Skeletal muscle tissue (tissue), 4 donors: ENCODE results near the gene MUSTN1. TPM values are rescaled to one million over a fixed set of nuclear protein-coding genes. Genes with fewer than 3 reads are reported as not detected.

Source experiments
- H3K27ac ChIP-seq: one replicate; pipeline ENCODE4 v1.7.0; 2013; ENCODE audit warnings: mild to moderate bottlenecking, low read depth, low read length, inconsistent platforms
- H3K27me3 ChIP-seq, 3 donors: one replicate each; pipeline ENCODE4 v1.7.0; 2013; ENCODE audit warnings: low read length in 3 of 3; ENCODE audit not compliant: control insufficient read depth in 3 of 3, insufficient read depth in 3 of 3
- H3K36me3 ChIP-seq, 3 donors: one replicate each; pipeline ENCODE4 v1.7.0; 2013; ENCODE audit warnings: low read length in 3 of 3; ENCODE audit not compliant: control insufficient read depth in 3 of 3, insufficient read depth in 3 of 3
- H3K4me1 ChIP-seq, 3 donors: one replicate each; pipeline ENCODE4 v1.7.0; 2013; ENCODE audit warnings: low read length in 3 of 3, mild to moderate bottlenecking in 3 of 3; ENCODE audit not compliant: control insufficient read depth in 3 of 3, insufficient read depth in 3 of 3
- H3K4me3 ChIP-seq, 3 donors: one replicate each; pipeline ENCODE4 v1.7.0; 2013; ENCODE audit warnings: low read length in 3 of 3
- H3K9ac ChIP-seq, 3 donors: one replicate each; pipeline ENCODE4 v1.7.0; 2013; ENCODE audit warnings: low read length in 3 of 3, mild to moderate bottlenecking in 3 of 3, moderate library complexity in 2 of 3, low read depth in 1 of 3
- H3K9me3 ChIP-seq, 3 donors: one replicate each; pipeline ENCODE4 v1.7.0; 2013; ENCODE audit warnings: low read length in 3 of 3; ENCODE audit not compliant: control insufficient read depth in 3 of 3
- total RNA-seq: library from RNA; depleted of rRNA; stranded (reverse); fragments of >200 nt; gene quantifications from one replicate; pipeline ENCODE4 v1.2.3, GENCODE V29; 2014
- donor health status: Osteomylitis.

Gene MUSTN1
- total RNA-seq, 1 donor from 2014 or later, result 35.5 TPM

DNA sequence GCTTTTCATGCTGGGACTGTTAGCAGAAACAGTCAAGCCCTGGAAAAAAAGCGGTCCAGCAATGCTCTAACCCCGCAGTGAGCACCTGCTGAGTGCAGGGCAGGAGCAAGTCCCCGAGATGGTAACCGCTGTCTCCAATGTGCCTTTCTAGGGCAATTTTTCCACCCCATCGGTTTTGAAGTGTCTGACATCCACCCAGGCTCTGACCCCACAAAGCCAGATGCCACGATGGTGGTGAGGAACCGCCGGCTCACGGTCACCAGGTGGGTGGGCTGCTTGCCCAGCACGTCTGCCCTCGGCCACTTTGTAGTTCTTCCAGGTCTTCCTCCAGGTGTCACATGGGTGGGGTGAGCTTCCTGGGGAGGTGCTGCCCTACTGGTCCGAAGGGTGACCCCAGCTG, 43.5 kb downstream of the MUSTN1 start:
- no peak overlapping the region for H3K4me3 ChIP-seq
- H3K36me3 ChIP-seq, result no peaks in the 10 kb centered on the region
- peaks cover 0 to 9% (median 0%) of the 10 kb centered on the region in 3 donors for H3K4me1 ChIP-seq
- H3K9ac ChIP-seq, result no peak overlapping the region
- H3K9me3 ChIP-seq, result no peaks in the 10 kb centered on the region
- peaks cover 0 to 15% (median 5%) of the 10 kb centered on the region in 3 donors for H3K27me3 ChIP-seq
- H3K27ac ChIP-seq, result no peak overlapping the region

- Histone ChIP-seq H3K27me3 (peaks cover 0 to 15% (median 5%) of the 10 kb centered on the region in 3 donors), H3K9me3 (no peaks in the 10 kb centered on the region), H3K4me1 (peaks cover 0 to 9% (median 0%) of the 10 kb centered on the region in 3 donors), H3K4me3 (no peak overlapping the region), H3K27ac (no peak overlapping the region), H3K9ac (no peak overlapping the region), H3K36me3 (no peaks in the 10 kb centered on the region)
Measured at GRCh38 chr3:52790741-52791140, 44.1 kb downstream of the MUSTN1 start.

DNA sequence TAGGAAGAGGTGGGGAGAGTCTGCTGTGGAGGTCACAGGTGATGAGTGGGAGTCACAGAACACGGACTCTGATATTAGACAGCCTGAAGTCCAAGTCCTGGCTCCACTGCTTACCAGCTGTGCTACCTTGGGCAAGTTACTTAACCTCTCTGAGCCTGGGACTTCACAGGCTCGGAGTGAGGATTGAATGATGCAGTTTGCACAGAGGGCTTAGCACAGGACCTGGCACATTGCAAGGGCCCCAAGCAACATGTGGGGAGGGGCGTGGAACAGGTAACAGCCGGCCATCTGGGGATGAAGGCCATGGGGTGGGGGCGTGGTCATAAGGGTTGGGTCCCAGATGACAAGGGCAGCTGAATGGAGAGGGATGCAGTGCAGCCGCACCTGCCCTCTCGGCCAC, 44.5 kb downstream of the MUSTN1 start:
- Histone ChIP-seq H3K4me1 (peaks cover 0 to 9% (median 0%) of the 10 kb centered on the region in 3 donors), H3K27ac (no peak overlapping the region), H3K36me3 (no peaks in the 10 kb centered on the region), H3K9ac (no peak overlapping the region), H3K27me3 (peaks cover 0 to 15% (median 5%) of the 10 kb centered on the region in 3 donors), H3K9me3 (no peaks in the 10 kb centered on the region), H3K4me3 (no peak overlapping the region)

DNA sequence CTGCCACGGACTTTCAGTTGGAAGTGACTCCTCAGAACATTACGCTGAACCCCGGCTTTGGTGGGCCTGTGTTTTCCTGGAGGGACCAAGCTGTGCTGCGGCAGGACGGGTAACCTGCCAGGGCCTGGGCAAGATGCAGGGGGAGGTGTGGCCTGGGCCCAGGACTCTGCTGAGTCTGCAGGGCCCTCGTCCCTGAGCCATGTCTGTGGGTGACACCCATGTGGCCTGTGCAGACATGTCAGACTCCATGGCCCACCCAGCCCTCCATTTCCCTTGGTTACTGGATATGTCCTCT, 45.1 kb downstream of the MUSTN1 start:
- no peak overlapping the region for H3K27ac ChIP-seq
- peaks cover 0 to 9% (median 0%) of the 10 kb centered on the region in 3 donors for H3K4me1 ChIP-seq
- H3K36me3 ChIP-seq, result no peaks in the 10 kb centered on the region
- no peaks in the 10 kb centered on the region for H3K9me3 ChIP-seq
- no peak overlapping the region for H3K9ac ChIP-seq
- H3K4me3 ChIP-seq, result no peak overlapping the region
- H3K27me3 ChIP-seq, result peaks cover 0 to 15% (median 5%) of the 10 kb centered on the region in 3 donors

DNA sequence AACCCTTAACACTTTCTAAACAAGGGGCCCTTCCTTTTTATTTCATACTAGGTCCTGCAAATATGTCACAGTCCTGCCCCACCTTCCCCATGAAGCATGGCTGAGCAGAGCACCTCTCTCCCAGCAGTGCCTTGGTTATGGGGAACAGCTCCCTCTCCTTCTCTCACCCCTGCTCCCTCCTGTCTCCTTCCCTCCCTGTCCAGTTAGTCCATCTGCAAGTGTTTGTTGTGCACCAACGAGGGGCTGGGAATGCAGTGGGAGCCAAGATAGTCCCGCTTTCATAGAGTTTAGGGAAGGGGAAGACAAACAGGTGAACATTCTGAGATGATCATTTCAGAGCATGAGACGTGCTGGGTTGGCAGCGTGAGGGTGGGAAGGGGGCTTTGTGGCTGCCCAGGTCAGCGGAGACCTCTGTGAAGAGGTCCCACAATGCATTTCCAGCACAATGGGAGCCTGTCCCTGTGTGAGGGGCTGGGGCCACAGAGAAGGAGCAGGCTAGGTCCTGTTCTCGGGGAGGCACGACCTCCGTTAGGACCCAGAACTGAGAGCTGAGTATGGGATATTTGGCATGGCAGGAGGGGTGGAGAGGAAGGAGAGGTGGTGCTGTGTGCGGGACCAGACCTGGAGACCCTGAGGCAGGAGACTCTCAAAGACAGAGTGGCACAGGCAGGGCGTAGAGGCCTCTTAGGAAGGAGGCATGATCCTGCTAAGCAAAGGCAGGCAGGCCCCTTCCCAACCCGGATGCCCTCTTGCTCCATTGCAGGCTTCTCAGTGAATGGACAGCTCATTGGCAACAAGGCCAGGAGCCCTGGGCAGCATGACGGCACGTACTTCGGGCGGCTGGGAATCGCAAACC, 45.7 kb downstream of the MUSTN1 start:
- Histone ChIP-seq H3K9ac (no peak overlapping the region), H3K4me3 (no peak overlapping the region), H3K4me1 (peaks cover 0 to 8% (median 0%) of the 10 kb centered on the region in 3 donors), H3K9me3 (no peaks in the 10 kb centered on the region), H3K27ac (no peak overlapping the region), H3K36me3 (no peaks in the 10 kb centered on the region), H3K27me3 (peaks cover 0 to 15% (median 5%) of the 10 kb centered on the region in 3 donors)

DNA sequence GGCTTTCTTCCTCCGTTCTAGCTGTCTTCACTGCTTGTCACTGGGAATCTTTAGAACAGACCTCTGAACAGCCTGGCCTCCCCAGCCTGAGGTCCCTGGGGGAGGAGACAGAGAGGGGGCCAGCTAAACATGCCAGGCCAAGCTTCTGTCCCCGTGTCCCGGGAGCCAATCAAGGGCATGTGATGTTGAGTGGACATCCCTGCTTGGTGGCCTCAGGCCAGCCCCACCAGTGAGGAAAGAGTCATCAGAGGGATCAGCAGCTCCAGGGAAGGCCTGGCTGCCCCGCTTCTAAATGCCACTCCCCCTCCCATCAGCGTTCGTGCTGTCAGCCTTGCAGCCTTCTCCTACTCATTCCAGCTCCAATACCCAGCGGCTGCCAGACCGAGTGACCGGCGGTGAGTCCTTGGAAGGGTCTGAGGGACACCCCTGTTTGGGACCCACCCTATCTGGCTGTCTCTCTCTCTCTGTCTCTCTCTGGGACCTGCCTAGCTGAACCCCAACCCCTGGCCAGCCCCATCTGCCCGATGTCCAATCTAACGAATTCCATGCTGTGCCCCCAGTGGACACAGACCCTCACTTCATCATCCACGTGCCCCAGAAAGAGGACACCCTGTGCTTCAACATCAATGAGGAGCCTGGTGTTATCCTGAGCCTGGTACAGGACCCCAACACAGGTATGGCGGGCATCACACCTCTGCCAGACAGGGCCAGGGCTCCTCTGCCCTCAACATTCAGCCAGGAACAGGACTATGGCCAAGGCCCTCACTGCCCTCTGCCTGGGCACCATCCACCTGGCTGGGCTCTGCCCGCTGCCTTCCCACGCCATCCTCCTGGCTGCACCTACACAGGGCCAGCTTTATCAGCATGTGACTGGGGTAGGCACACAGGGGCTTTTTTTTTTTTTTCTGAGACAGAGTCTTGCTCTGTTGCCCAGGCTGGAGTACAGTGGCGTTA, 46.9 kb downstream of the MUSTN1 start:
- no peak overlapping the region for H3K27ac ChIP-seq
- no peak overlapping the region for H3K4me3 ChIP-seq
- peaks cover 0 to 4% (median 0%) of the 10 kb centered on the region in 3 donors for H3K4me1 ChIP-seq
- H3K27me3 ChIP-seq, result peaks cover 0 to 12% (median 5%) of the 10 kb centered on the region in 3 donors
- no peak overlapping the region for H3K9ac ChIP-seq
- no peaks in the 10 kb centered on the region for H3K36me3 ChIP-seq
- no peaks in the 10 kb centered on the region for H3K9me3 ChIP-seq

DNA sequence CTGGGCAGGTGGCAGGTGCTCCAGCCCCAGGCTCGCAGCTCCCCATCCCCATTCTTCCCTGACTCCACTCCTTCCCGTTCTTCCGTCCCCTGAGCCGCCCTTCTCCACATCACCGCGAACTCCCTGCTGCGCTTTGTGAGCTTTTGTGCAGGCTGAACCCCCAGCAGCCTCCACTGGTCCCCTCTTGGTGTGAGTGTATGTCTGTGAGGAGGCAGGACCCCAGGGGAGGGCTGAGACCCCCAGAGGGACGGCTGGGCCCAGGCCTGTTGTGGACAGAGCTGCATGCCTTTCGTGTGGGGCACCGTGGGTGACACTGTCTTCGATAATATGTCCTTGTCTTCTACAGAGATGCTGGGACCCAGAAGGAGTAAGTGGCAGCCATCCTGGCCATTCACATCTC, 47.6 kb downstream of the MUSTN1 start:
- H3K9me3 ChIP-seq, result no peaks in the 10 kb centered on the region
- peaks cover under 1 to 14% (median 4%) of the 10 kb centered on the region in 3 donors for H3K27me3 ChIP-seq
- H3K4me1 ChIP-seq, result peaks cover 0 to 4% (median 0%) of the 10 kb centered on the region in 3 donors

GRCh38 chr3:52786330-52787215, 48.2 kb downstream of the MUSTN1 start:
- Histone ChIP-seq H3K4me1 (peaks cover 0 to 4% (median 0%) of the 10 kb centered on the region in 3 donors), H3K27me3 (peaks cover 0 to 17% (median 6%) of the 10 kb centered on the region in 3 donors), H3K9me3 (no peaks in the 10 kb centered on the region), H3K27ac (no peak overlapping the region), H3K4me3 (no peak overlapping the region), H3K36me3 (no peaks in the 10 kb centered on the region), H3K9ac (no peak overlapping the region)

More for the DNA sequence above, 47.6 kb downstream of the MUSTN1 start:
- no peak overlapping the region for H3K27ac ChIP-seq
- no peak overlapping the region for H3K4me3 ChIP-seq
- H3K36me3 ChIP-seq, result no peaks in the 10 kb centered on the region
- H3K9ac ChIP-seq, result no peak overlapping the region

GRCh38 chr3:52784931-52785590, 49.8 kb downstream of the MUSTN1 start:
- H3K9me3 ChIP-seq, result no peaks in the 10 kb centered on the region
- H3K27ac ChIP-seq, result no peak overlapping the region
- no peaks in the 10 kb centered on the region for H3K36me3 ChIP-seq
- no peak overlapping the region for H3K9ac ChIP-seq
- H3K27me3 ChIP-seq, result peaks cover 0 to 10% (median 10%) of the 10 kb centered on the region in 3 donors
- H3K4me1 ChIP-seq, result peaks cover 0 to 4% (median 0%) of the 10 kb centered on the region in 3 donors
- H3K4me3 ChIP-seq, result no peak overlapping the region
